Measurements from ENCODE around the gene MUC5B. TPM values are rescaled to one million over a fixed set of nuclear protein-coding genes. Genes with fewer than 3 reads are reported as not detected.
"Not testable (repeated sequence)": the region's sequence is repeated elsewhere in the genome, so short reads cannot be mapped to it uniquely, and the experiment has no call there.

Gene MUC5B
- total RNA-seq, 1 donor from 2014 or later = 1.2 TPM

GRCh38 chr11:1262172-1263006 lies 39.5 kb downstream of the MUC5B start:
- DNase-seq (ENCODE audit: low spot score) = peak; percentile 92

- DNase-seq (ENCODE audit: low spot score) = no peak
These were observed 40.1 kb downstream of the MUC5B start for GRCh38 chr11:1263010-1263409.

- DNase-seq (ENCODE audit: low spot score) = peak; percentile 51
These were observed 41.6 kb downstream of the MUC5B start for GRCh38 chr11:1264444-1264843.

DNA sequence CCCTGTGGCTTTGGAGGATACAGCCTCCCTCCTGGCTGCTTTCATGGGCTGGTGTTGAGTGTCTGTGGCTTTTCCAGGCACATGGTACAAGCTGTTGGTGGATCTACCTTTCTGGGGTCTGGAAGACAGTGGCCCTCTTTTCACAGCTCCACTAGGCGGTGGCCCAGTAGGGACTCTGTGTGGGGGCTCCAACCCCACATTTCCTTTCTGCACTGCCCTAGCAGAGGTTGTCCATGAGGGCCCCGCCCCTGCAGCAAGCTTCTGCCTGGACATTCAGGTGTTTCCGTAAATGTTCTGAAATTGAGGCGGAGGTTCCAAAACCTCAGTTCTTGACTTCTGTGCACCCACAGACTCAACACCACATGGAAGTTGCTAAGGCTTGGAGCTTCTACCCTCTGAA lies 42.6 kb downstream of the MUC5B start:
- DNase-seq (ENCODE audit: low spot score) = not testable (repeated sequence)

DNA sequence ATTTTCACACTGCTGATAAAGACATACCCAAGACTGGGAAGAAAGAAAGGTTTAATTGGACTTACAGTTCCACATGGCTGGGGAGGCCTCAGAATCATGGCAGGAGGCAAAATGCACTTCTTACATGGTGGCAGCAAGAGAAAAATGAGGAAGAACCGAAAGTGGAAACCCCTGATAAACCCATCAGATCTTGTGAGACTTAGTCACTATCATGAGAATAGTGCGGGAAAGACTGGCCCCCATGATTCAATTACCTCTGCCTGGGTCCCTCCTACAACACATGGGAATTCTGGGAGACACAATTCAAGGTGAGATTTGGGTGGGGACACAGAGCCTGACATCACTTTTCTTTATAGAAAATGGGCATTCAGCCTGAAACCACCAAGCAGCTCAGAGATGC lies 44.1 kb downstream of the MUC5B start:
- not testable (repeated sequence) for DNase-seq (ENCODE audit: low spot score)

DNA sequence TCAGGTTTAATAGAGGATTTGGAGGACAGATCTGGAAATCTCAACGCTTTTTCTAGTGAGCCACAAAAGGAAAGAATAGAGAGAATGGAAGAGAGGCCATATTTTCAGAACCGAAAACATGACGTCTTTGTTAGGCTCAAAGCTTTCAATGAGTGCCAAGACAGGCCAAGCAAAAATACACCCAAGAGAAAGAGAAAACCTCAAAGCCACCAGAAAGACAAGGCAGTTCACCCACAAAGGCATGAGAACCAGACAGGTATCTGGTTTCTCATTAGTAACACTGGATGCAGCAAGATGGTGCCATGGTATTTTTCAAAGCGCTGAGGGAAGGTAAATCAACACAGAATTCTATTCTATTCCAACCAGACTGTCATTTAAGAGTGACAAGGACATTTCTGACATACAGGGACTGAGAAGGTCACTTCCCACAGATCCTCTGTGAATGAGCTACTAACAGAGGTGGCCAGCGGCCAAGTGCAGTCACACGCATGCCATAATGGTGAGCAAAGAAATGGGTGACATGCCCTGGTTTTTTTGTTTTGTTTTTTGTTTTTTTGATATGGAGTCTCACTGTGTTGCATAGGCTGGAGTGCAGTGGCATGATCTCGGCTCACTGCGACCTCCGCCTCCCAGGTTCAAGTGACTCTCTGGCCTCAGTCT lies 44.7 kb downstream of the MUC5B start:
- no peak for DNase-seq (ENCODE audit: low spot score)

DNA sequence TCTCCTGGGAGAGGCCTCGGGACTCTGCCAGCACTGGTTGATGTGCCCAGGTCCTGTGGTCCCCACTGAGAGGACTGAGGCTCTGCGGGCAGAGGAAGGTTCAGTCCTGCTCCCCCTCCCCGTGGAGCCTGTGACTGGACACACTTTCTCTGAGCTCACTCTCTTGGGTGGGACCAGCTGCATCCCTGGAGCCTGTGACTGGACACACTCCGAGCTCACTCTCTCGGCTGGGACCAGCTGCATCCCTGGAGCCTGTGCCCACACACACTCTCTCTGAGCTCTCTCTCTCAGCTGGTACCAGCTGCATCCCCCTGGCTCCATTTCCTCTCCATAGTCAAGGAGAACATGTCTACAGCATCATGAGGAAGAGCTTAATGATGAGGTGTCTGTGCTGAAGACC lies 47.1 kb downstream of the MUC5B start:
- no peak for DNase-seq (ENCODE audit: low spot score)

DNA sequence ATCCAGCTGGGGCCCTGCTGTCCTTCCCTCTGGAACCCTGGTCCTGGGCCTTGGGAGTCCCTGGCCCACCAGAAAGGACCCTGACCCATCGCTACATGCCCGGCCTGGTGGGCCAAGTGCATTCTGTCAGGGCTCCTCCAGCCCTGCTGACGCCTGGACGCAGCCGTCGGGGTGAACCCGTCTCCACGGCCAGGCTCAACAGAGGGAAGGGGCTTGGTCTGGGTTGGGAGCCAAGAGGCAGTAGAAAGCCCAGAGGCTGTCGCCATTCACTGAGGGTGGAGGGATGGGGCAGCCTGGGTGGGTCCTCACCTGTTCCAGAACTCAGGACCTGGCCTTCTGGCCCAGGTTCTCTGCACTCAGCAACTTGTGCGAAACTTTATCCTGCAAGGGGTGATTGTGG lies 47.6 kb downstream of the MUC5B start:
- DNase-seq (ENCODE audit: low spot score) = no peak

DNA sequence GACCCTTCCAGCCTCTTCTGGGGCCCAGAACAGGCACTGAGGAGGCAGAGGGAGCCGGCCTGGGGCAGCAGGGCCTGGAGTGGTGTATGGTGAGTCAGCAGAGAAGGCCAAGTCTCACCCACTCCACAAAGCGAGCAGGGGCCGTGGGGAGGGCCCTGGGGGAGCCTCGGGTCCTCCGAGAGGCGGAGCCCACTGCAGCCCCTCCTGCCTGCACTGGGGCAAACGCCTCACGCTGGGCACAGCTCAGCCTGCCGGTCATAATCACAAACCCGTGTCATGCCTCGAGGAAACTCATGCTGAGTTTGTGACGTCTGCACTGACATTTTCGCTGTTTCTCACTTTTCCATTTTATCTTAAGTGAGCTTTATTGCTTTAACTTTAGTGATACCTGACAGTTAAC lies 48.1 kb downstream of the MUC5B start:
- peak; percentile 17 for DNase-seq (ENCODE audit: low spot score)

- no peak for DNase-seq (ENCODE audit: low spot score)
These were observed 48.5 kb downstream of the MUC5B start for GRCh38 chr11:1271406-1271805.

DNA sequence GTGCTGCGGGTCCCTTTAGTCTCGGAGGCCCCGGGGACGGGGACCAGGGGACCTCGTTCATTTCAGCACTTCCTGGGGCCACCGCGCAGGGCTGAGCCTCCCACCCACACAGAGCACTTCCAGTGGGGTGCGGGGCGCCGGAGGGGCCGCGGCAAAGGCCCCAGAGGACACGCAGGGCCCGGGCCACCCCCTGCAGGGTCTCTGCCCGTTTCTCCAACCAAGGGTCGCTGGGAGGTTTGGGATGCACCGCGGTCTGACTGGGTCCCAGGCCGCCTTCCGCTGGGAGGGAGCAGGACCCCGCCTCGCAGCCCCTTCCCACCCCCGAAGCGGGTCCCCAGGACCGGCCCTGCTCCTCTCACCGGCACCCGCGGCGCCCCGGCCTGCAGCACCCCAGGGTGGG lies 49.1 kb downstream of the MUC5B start:
- no peak for DNase-seq (ENCODE audit: low spot score)

DNA sequence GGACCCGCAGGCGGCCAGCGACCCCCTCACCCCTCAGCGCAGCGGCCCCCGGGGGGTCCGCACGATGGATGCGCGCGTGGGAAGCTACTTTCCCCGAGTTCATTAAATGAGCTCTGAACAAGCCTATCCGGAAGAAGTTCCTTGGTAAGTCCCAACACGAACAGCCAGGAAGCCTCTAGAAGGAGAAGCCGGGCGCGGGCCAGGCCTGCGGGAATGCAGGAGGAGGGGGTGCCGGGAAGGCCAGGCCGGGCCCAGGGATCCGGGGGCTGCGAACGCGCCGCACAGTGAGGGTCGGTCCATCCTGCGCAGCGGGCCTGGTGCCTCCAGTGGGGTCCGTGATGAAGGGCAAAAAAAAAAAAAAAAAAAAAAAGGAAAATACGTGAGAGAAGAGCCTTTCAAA lies 49.7 kb downstream of the MUC5B start:
- DNase-seq (ENCODE audit: low spot score) = no peak

DNA sequence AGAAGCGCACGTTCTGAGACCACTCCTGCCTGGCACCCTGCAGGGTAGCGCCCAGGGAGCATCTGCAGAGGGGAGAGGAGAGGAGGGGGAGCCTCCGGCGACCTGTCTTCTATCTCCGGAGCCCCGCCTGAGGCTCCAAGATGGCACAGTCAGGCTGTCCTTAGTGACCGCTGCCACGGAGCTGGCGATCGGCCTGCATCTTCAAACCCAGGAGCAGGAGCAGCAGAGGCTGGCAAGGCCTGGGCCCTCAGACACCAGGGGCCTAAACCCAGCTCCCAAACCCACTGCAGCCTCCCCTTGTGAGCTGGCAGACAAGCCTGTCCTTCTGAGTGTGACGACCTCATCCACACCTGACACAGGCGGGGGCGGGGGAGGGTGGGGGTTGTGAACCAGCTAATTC lies 51.6 kb downstream of the MUC5B start:
- DNase-seq (ENCODE audit: low spot score) = no peak

GRCh38 chr11:1275021-1275420 lies 52.2 kb downstream of the MUC5B start:
- no peak for DNase-seq (ENCODE audit: low spot score)

DNA sequence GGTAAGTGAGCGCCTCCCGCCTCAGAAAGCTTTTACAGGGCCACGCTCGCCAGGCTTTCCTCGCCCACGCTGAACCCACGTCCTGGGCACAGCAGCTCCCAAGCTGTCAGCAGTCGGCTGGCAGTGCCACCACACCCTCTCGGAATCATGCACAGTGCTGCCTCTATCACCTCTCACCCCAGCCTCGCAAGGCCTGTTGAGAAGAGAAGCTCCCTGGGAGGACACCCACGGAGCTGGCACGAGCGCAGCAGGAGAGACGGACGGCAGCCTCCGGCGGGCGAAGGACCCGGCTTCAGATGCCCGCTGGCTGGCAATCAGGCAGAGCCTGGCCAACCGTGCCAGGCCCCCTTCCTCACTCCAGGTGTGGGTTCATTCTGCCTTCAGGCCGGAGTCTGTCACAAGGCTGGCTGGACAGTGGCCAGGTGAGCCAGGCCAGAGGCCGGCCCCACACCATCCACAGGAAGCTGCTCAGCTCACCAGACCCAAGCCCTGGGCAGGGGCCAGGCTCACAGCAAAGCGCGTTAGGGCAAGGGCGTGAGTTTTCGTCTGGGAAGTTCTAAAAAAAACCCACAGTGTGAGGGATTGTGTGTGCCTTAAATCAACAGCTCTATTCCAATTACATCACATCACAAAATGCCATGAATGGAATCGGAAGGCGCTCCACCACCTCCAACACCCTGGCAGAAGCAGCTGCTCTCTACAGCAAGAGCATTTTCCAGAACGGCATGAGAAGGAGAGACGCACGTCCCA lies 53.4 kb downstream of the MUC5B start:
- DNase-seq (ENCODE audit: low spot score) = no peak

GRCh38 chr11:1276866-1277615 lies 54.2 kb downstream of the MUC5B start:
- no peak for DNase-seq (ENCODE audit: low spot score)

GRCh38 chr11:1277936-1278512 lies 55.2 kb downstream of the MUC5B start:
- no peak for DNase-seq (ENCODE audit: low spot score)

GRCh38 chr11:1278766-1279673 lies 56.2 kb downstream of the MUC5B start:
- DNase-seq (ENCODE audit: low spot score) = no peak

GRCh38 chr11:1279674-1280055 lies 56.8 kb downstream of the MUC5B start:
- no peak for DNase-seq (ENCODE audit: low spot score)

Data from umbilical cord (tissue), 2 donors.